Measurements from ENCODE around the gene NDC80.
A peak's percentile ranks its signal among the peaks of the same experiment; 100 is the strongest.

Gene NDC80

DNA sequence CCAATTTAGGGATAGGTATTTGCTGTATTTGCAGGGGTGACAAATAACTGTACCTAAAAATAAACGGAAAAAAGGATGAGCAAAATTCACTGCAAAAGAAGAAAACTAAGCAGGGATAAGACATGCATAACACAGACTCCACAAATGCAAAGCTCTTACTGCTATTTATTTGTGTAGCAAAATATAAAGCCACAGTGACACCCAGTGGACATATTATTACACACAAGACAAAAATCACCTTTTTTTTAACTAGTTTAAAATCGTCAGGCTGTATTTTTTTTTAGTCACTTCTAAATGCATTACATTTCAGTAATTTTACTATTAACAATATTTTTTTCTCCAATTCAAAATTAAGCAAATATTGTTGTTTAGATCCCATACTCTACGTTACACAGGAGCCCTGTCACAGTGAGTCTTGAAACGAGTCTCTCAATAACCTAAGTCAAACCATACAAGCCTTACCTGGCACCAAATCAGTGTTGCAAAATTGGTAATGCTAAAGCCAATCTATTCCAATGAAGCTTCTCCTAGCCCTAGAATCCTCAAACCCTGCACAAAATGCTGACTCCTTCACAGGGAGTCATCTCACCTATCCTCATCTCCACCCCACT is 23.8 kb upstream of the NDC80 start:
- Histone ChIP-seq H3K4me2 (ENCODE audit: low read depth, low read length) (no peak overlapping the region), H3F3A (ENCODE audit: insufficient read depth, low read length) (no peaks in the 10 kb centered on the region), H2AFZ (ENCODE audit: low read length) (no peak overlapping the region), H3K27ac (ENCODE audit: low read length) (no peak overlapping the region), H3K27me3 (replicated peaks; ENCODE audit: insufficient read depth, low read length) (no peaks in the 10 kb centered on the region), H3K79me2 (ENCODE audit: low read length) (no peaks in the 10 kb centered on the region), H3K9ac (ENCODE audit: low read length) (no peak overlapping the region), H3K4me1 (ENCODE audit: low read length) (no peaks in the 10 kb centered on the region), H3K4me3 (ENCODE audit: low read length) (no peak overlapping the region), H3K9me3 (replicated peaks; ENCODE audit: insufficient read depth, low read length) (no peaks in the 10 kb centered on the region), H3K9me2 (replicated peaks; ENCODE audit: insufficient read depth, low read length) (no peaks in the 10 kb centered on the region), H4K20me1 (ENCODE audit: insufficient read depth, low read length) (no peaks in the 10 kb centered on the region), H3K36me3 (replicated peaks; ENCODE audit: insufficient read depth, low read length) (no peaks in the 10 kb centered on the region)
- no peak for TF ChIP-seq EZH2phosphoT487 (IDR thresholded peaks at IDR 0.05; ENCODE audit: low read length)
- TF ChIP-seq CTCF (IDR thresholded peaks at IDR 0.05; ENCODE audit: low read length): peak; percentile 59
- DNase-seq: peak; percentile 56

DNA sequence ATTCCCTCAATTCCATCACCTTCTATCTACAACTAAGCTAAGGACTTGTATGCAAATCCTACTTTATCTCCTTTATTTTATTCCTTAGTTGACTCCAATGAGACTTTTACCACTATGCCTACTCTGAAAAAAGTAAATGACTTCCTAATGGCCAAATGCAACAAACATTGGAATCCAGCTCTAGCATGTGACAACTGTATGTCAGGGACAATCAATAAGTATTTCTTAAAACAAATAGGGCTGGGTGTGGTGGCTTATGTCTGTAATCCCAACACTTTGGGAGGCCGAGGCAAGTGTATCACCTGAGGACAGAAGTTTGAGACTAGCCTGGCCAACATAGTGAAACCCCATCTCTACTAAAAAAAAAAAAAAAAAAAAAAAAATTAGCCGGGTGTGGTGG is 21.9 kb upstream of the NDC80 start:
- H3K79me2 ChIP-seq (ENCODE audit: low read length): no peaks in the 10 kb centered on the region
- no peaks in the 10 kb centered on the region for H3K9me2 ChIP-seq (replicated peaks; ENCODE audit: insufficient read depth, low read length)
- H3K9ac ChIP-seq (ENCODE audit: low read length): no peak overlapping the region

GRCh38 chr18:2551425-2551824 is 19.9 kb upstream of the NDC80 start:
- H4K20me1 ChIP-seq (ENCODE audit: insufficient read depth, low read length): no peaks in the 10 kb centered on the region
- no peaks in the 10 kb centered on the region for H3K9me2 ChIP-seq (replicated peaks; ENCODE audit: insufficient read depth, low read length)
- TF ChIP-seq CTCF (IDR thresholded peaks at IDR 0.05; ENCODE audit: low read length): no peak
- no peak for TF ChIP-seq EZH2 (optimal IDR thresholded peaks at IDR 0.05; ENCODE audit: low read depth, low read length)
- no peak for TF ChIP-seq EZH2phosphoT487 (IDR thresholded peaks at IDR 0.05; ENCODE audit: low read length)
- H3K9ac ChIP-seq (ENCODE audit: low read length): no peak overlapping the region
- H3K79me2 ChIP-seq (ENCODE audit: low read length): no peaks in the 10 kb centered on the region
- no peak overlapping the region for H3K4me2 ChIP-seq (ENCODE audit: low read depth, low read length)
- no peak overlapping the region for H2AFZ ChIP-seq (ENCODE audit: low read length)
- no peak for DNase-seq
- H3K36me3 ChIP-seq (replicated peaks; ENCODE audit: insufficient read depth, low read length): no peaks in the 10 kb centered on the region
- no peaks in the 10 kb centered on the region for H3K4me1 ChIP-seq (ENCODE audit: low read length)
- no peaks in the 10 kb centered on the region for H3K27me3 ChIP-seq (replicated peaks; ENCODE audit: insufficient read depth, low read length)
- H3K27ac ChIP-seq (ENCODE audit: low read length): no peak overlapping the region
- no peak overlapping the region for H3K4me3 ChIP-seq (ENCODE audit: low read length)
- H3K9me3 ChIP-seq (replicated peaks; ENCODE audit: insufficient read depth, low read length): no peaks in the 10 kb centered on the region
- no peaks in the 10 kb centered on the region for H3F3A ChIP-seq (ENCODE audit: insufficient read depth, low read length)

More for the DNA sequence above, 21.9 kb upstream of the NDC80 start:
- Histone ChIP-seq H3K4me3 (ENCODE audit: low read length) (no peak overlapping the region), H3K4me2 (ENCODE audit: low read depth, low read length) (no peak overlapping the region), H3K4me1 (ENCODE audit: low read length) (no peaks in the 10 kb centered on the region), H3F3A (ENCODE audit: insufficient read depth, low read length) (no peaks in the 10 kb centered on the region), H3K9me3 (replicated peaks; ENCODE audit: insufficient read depth, low read length) (no peaks in the 10 kb centered on the region), H2AFZ (ENCODE audit: low read length) (no peak overlapping the region), H3K36me3 (replicated peaks; ENCODE audit: insufficient read depth, low read length) (no peaks in the 10 kb centered on the region), H3K27ac (ENCODE audit: low read length) (no peak overlapping the region), H3K27me3 (replicated peaks; ENCODE audit: insufficient read depth, low read length) (no peaks in the 10 kb centered on the region), H4K20me1 (ENCODE audit: insufficient read depth, low read length) (no peaks in the 10 kb centered on the region)
- TF ChIP-seq EZH2 (optimal IDR thresholded peaks at IDR 0.05; ENCODE audit: low read depth, low read length) (no peak), CTCF (IDR thresholded peaks at IDR 0.05; ENCODE audit: low read length) (no peak), EZH2phosphoT487 (IDR thresholded peaks at IDR 0.05; ENCODE audit: low read length) (no peak)
- DNase-seq: no peak
